H1 (cell line): ENCODE results near the gene C2CD4C. TPM values are rescaled to one million over a fixed set of nuclear protein-coding genes. Genes with fewer than 3 reads are reported as not detected.

Experiments
- CHD7 ChIP-seq: fragments of 300-600 bp; sonication (generic); IDR thresholded peaks from 2 replicates; pipeline ENCODE4 v1.7.1; 2012; ENCODE audit warnings: low read length, moderate library complexity, mild to moderate bottlenecking, inconsistent platforms; ENCODE audit not compliant: insufficient replicate concordance
- polyA plus RNA-seq, 7 experiments: library from polyadenylated mRNA; depleted of rRNA in 3 of 7; stranded (reverse) in 5 of 7; unstranded in 2 of 7; fragments of >200 nt in 5 of 7; fragments of 200-250 nt in 2 of 7; gene quantifications; 1 replicate in 5 of 7; 2 replicates in 1 of 7; 4 replicates in 1 of 7; pipeline versions ENCODE4 v1.2.1 to v1.2.3, GENCODE V29; 2011 to 2013; ENCODE audit warnings: missing spikeins in 2 of 7, mixed read lengths in 2 of 7
- total RNA-seq: library from RNA; stranded (reverse); fragmentation: NEBNext Ultra II Directional; extraction: Animal tissue kit (Norgen Biotek cat#: 25700); gene quantifications from 2 replicates; pipeline ENCODE4 v1.2.1, GENCODE V29; 2021

The C2CD4C gene
- total and polyA plus RNA-seq, 2 of the 8 experiments (the other 6 are each of a cell fraction or from before 2014, with no cell fraction given): 3.8 to 6.3 TPM

- TF ChIP-seq CHD7: no peak
- TF ChIP-seq, all 59 proteins: peak for 0
Observed at GRCh38 chr19:399370-399769, 9.6 kb downstream of the C2CD4C start (continued).
